ENCODE results near the gene CYP27C1.

- TF ChIP-seq CTCF (IDR thresholded peaks at IDR 0.05): no peak
- no peak for TF ChIP-seq POLR2A (IDR thresholded peaks at IDR 0.05; ENCODE audit: low read depth)
Measured at GRCh38 chr2:127256866-127257265, 36.8 kb upstream of the CYP27C1 start.

Measured in esophagus muscularis mucosa (tissue), 3 donors.